ENCODE measurements around the gene RBM3.
"Not testable (repeated sequence)": the region's sequence is repeated elsewhere in the genome, so short reads cannot be mapped to it uniquely, and the experiment has no call there.

RBM3 gene

DNA sequence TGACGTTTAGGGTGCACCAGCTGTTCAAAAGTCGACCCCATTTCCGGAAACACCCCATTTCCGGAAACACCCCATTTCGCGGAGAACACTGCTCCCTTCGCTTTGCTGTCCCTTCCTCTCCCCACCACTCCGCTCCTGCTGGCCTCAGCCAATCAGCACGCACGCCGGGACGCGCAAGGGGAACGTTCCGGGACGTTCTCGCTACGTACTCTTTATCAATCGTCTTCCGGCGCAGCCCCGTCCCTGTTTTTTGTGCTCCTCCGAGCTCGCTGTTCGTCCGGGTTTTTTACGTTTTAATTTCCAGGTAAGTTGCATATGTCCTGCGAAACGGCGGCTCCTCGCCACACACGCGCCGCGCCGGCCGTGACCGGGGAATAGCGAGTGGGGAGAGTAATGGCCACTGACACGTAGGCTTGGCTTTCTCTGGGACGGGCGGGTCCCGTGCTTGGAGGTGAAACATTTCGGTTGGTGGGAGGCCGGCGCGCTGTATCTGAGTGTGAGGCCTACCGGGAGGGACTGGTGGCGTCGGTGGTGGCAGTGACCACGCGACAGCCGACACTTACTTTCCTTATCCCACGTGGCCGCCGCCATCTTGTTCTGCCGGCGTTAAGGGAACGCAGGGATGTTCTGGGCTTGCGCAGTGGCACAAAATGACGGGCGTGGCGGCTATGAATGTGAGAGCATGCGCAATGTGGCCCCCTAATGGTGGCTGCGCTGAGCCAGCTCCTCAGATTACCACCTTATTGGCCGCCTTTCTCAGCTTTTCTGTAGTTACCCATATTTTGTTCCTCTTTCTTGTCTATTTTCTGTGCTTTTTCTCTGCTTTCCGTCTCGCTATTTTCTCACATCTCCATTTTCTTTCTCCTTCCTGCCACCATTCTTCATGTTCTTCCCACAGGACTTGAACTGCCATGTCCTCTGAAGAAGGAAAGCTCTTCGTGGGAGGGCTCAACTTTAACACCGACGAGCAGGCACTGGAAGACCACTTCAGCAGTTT, at the start of gene RBM3:
Gene RBM3 (plus strand): TSS at position 215 of the 997 bp plus-strand sequence. CDS start 697 bp downstream, at position 912.
- H3K4me1 ChIP-seq (ENCODE audit: control insufficient read depth, insufficient read depth, low read length, unreplicated experiment): peaks cover 34% of the 10 kb centered on the region
- peaks cover 30% of the 10 kb centered on the region for H3K79me2 ChIP-seq (ENCODE audit: control insufficient read depth, insufficient read depth, low read length, unreplicated experiment)
- peaks cover 27% of the 10 kb centered on the region for H3K36me3 ChIP-seq (ENCODE audit: insufficient read depth, low read length)
- peak within 1 kb of the TSS; percentile 99 for H3K27ac ChIP-seq (ENCODE audit: low read depth, low read length)
- peak within 1 kb of the TSS; percentile 99 for H3K4me3 ChIP-seq (ENCODE audit: low read depth, low read length)
- no peaks in the 10 kb centered on the region for H3K27me3 ChIP-seq (ENCODE audit: insufficient read depth, low read length)
- peak within 1 kb of the TSS; percentile 40 for H2AFZ ChIP-seq (ENCODE audit: low read length, unreplicated experiment)

DNA sequence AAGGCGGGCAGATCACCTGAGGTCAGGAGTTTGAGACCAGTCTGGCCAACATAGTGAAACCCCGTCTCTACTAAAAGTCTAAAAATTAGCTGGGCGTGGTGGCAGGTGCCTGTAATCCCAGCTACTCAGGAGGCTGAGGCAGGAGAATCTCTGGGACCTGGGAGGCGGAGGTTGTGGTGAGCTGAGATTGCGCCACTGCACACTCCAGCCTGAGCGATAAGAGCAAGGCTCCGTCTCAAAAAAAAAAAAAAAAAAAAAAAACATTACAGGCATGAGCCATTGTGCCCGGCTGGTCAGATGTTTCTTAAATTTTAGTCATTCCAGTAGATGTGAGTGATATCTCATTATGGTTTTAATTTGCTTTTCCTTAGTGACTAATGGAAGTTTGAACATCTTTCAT, 48.4 kb upstream of the RBM3 start:
- not testable (repeated sequence) for H3K27me3 ChIP-seq (ENCODE audit: insufficient read depth, low read length); H3K36me3 ChIP-seq (ENCODE audit: insufficient read depth, low read length); H2AFZ ChIP-seq (ENCODE audit: low read length, unreplicated experiment); H3K4me1 ChIP-seq (ENCODE audit: control insufficient read depth, insufficient read depth, low read length, unreplicated experiment); H3K4me3 ChIP-seq (ENCODE audit: low read depth, low read length); H3K27ac ChIP-seq (ENCODE audit: low read depth, low read length); H3K79me2 ChIP-seq (ENCODE audit: control insufficient read depth, insufficient read depth, low read length, unreplicated experiment)

DNA sequence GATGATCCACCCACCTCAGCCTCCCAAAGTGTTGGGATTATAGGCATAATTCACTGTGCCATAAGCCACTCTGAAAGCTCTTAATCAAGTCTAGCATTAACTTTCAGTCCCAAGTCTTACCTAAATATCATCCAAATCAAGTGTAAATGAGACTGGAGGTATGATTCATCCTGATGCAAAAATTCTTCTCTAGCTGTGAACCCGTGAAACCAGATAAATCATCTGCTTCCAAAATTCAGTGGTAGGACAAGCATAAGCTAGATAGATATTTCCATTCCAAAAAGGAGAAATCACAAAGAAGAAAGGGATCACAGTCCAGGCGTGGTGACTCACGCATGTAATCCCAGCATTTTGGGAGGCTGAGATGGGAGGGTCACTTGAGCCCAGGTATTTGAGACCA, 43.5 kb upstream of the RBM3 start:
- peak overlapping the region; percentile 92 for H3K27ac ChIP-seq (ENCODE audit: low read depth, low read length)
- H3K36me3 ChIP-seq (ENCODE audit: insufficient read depth, low read length): no peaks in the 10 kb centered on the region
- no peaks in the 10 kb centered on the region for H3K79me2 ChIP-seq (ENCODE audit: control insufficient read depth, insufficient read depth, low read length, unreplicated experiment)
- no peak overlapping the region for H2AFZ ChIP-seq (ENCODE audit: low read length, unreplicated experiment)
- H3K27me3 ChIP-seq (ENCODE audit: insufficient read depth, low read length): no peaks in the 10 kb centered on the region
- peaks cover 20% of the 10 kb centered on the region for H3K4me1 ChIP-seq (ENCODE audit: control insufficient read depth, insufficient read depth, low read length, unreplicated experiment)
- no peak overlapping the region for H3K4me3 ChIP-seq (ENCODE audit: low read depth, low read length)

DNA sequence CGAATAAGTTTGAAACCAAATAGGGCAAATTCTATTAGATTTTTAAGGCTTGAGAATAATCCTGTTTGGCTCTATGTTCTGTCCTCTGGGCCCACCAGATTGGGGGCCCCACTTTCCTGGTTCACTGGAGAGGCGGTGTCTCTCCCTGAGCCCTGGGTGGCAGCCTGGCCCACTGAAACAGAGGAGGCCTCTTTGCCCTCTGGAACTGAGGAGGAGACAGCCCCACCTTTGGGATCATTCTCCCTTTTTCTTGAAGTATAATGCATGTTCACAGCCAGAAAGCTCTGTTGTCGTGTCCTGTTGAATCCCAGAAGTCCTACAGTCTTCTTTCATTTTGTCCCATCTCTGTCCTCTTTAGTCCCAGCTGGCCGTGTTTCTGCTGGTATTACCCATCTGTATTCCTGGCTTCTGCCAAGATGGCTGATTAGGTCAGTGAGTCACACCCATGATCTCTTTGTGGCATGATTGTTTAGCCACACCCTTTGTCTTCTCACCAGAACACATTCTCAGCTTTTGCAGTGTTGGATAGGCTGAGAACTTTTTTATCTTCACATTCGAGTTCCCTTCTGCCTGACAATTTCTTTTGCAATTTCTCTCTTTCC, 42.8 kb upstream of the RBM3 start:
- H3K4me1 ChIP-seq (ENCODE audit: control insufficient read depth, insufficient read depth, low read length, unreplicated experiment): peaks cover 20% of the 10 kb centered on the region
- peak overlapping the region; percentile 92 for H3K27ac ChIP-seq (ENCODE audit: low read depth, low read length)
- no peaks in the 10 kb centered on the region for H3K27me3 ChIP-seq (ENCODE audit: insufficient read depth, low read length)
- peak overlapping the region; percentile 33; the same call in 1 of the 2 replicates for H3K4me3 ChIP-seq (ENCODE audit: low read depth, low read length)
- H2AFZ ChIP-seq (ENCODE audit: low read length, unreplicated experiment): peak overlapping the region; percentile 81
- H3K79me2 ChIP-seq (ENCODE audit: control insufficient read depth, insufficient read depth, low read length, unreplicated experiment): no peaks in the 10 kb centered on the region
- no peaks in the 10 kb centered on the region for H3K36me3 ChIP-seq (ENCODE audit: insufficient read depth, low read length)

DNA sequence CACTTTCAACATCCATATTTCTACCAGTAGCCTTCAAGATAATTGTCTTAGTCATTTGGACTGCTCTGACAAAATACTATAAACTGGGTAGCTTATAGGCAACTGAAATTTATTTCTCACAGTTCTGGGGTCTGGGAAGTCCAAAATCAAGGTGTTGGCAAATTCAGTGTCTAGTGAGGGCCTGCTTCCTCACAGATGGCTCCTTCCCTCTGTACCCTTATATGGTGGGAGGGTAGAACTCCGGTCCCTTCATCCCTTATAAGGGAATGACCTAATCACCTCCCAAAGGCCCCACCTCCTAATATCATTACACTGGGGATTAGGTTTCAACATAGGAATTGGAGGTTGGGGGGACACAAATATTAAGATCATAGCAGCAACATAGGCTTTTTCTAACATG, 42.1 kb upstream of the RBM3 start:
- H3K27ac ChIP-seq (ENCODE audit: low read depth, low read length): peak overlapping the region; percentile 92
- peak overlapping the region; percentile 25; the same call in 1 of the 2 replicates for H3K4me3 ChIP-seq (ENCODE audit: low read depth, low read length)
- H3K79me2 ChIP-seq (ENCODE audit: control insufficient read depth, insufficient read depth, low read length, unreplicated experiment): no peaks in the 10 kb centered on the region
- peak overlapping the region; percentile 32 for H2AFZ ChIP-seq (ENCODE audit: low read length, unreplicated experiment)
- peaks cover 20% of the 10 kb centered on the region for H3K4me1 ChIP-seq (ENCODE audit: control insufficient read depth, insufficient read depth, low read length, unreplicated experiment)
- H3K36me3 ChIP-seq (ENCODE audit: insufficient read depth, low read length): no peaks in the 10 kb centered on the region
- H3K27me3 ChIP-seq (ENCODE audit: insufficient read depth, low read length): no peaks in the 10 kb centered on the region

DNA sequence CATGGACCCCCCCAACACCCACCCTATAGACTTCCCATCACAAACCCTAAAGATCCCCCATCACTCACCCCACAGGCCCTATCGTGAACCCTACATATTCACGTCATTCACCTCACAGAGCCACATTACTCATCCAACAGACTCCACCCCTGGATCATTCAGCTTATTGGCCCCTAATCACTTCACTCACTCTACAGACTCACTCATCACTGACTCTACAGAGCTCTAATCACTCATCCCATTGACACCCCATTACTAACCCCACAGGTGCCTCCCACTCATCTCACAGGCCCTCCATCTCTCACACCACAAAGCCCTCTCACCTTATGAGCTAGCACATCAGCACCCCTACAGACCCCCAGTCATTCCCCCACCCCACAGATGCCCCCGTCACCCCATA, 41.1 kb upstream of the RBM3 start:
- Histone ChIP-seq H3K27ac (ENCODE audit: low read depth, low read length) (no peak overlapping the region), H3K4me3 (ENCODE audit: low read depth, low read length) (no peak overlapping the region), H3K36me3 (ENCODE audit: insufficient read depth, low read length) (no peaks in the 10 kb centered on the region), H3K4me1 (ENCODE audit: control insufficient read depth, insufficient read depth, low read length, unreplicated experiment) (peaks cover 20% of the 10 kb centered on the region), H2AFZ (ENCODE audit: low read length, unreplicated experiment) (no peak overlapping the region), H3K27me3 (ENCODE audit: insufficient read depth, low read length) (no peaks in the 10 kb centered on the region), H3K79me2 (ENCODE audit: control insufficient read depth, insufficient read depth, low read length, unreplicated experiment) (no peaks in the 10 kb centered on the region)

DNA sequence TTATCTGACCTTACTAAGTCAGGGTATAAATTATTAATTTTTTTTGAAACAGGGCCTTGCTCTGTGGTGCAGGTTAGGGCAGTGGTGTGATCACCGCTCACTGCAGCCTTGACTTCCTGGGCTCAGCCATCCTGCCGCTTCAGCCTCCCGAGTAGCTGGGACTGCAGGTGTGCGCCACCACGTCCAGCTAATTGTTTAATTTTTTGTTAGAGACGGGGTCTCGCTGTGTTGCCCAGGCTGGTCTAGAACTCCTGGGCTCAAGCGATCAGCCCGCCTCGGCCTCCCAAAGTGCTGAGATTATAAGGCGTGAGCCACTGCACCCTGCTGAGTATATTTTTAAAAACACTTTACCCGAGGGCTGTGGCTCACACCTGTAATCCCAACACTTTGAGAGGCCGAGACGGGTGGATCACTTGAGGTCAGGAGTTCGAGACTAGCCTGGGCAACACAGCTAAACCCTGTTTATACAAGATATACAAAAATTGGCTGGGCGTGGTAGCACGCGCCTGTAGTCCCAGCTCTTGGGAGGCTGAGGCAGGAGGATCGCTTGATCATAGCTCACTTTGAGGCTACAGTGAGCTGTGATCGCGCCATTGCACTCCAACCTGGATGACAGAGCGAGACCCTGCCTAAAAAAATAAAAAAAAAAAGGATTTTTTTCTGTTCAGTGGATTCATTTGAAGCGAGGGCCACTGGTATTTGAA, 35.5 kb upstream of the RBM3 start:
- no peaks in the 10 kb centered on the region for H3K27me3 ChIP-seq (ENCODE audit: insufficient read depth, low read length)
- H3K36me3 ChIP-seq (ENCODE audit: insufficient read depth, low read length): no peaks in the 10 kb centered on the region
- H3K27ac ChIP-seq (ENCODE audit: low read depth, low read length): peak overlapping the region; percentile 47; the same call in 1 of the 2 replicates
- no peak overlapping the region for H2AFZ ChIP-seq (ENCODE audit: low read length, unreplicated experiment)
- peak overlapping the region; percentile 90 for H3K4me3 ChIP-seq (ENCODE audit: low read depth, low read length)
- peaks cover 15% of the 10 kb centered on the region for H3K79me2 ChIP-seq (ENCODE audit: control insufficient read depth, insufficient read depth, low read length, unreplicated experiment)
- peaks cover 9% of the 10 kb centered on the region for H3K4me1 ChIP-seq (ENCODE audit: control insufficient read depth, insufficient read depth, low read length, unreplicated experiment)

DNA sequence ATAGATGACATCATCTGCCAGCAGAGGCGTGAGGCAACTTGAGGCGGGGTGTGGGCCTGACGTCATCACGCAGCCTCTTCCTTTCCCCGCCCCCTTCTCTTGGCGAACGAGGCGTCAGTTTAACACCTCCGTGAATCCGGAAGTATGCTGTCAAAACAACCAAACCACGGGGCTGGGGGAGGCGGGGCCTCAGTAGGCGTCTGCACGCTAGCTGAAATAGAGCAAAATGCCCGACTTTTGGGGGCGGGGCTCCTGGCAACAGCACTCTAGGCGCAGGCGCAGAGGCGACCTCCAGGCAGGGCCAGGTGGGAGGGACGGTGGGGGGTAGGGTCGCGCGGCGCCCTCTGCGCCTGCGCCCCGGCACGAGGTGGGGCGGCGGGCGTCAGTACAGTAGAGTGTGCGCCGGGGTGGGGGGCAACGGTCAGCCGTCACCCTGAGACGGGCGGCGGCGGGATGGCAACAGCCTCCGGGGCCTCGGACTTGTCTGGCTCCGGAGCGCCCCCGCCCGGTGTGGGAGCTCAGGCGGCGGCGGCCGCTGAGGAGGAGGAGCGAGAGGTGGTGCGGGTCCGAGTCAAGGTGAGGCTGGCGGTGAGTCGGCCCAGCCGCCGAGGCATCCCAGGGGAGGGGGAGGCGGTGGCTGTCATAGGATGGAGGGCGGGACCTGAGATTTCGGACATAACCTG, 34.8 kb upstream of the RBM3 start, which contains the start of gene TBC1D25:
Gene TBC1D25 (plus strand): TSS at position 370 of the 683 bp plus-strand sequence. CDS start 84 bp downstream, at position 454.
- Histone ChIP-seq H3K27me3 (ENCODE audit: insufficient read depth, low read length) (no peaks in the 10 kb centered on the region), H2AFZ (ENCODE audit: low read length, unreplicated experiment) (no peak within 1 kb of the TSS), H3K27ac (ENCODE audit: low read depth, low read length) (peak within 1 kb of the TSS; percentile 62; the same call in 1 of the 2 replicates), H3K4me3 (ENCODE audit: low read depth, low read length) (peak within 1 kb of the TSS; percentile 90), H3K4me1 (ENCODE audit: control insufficient read depth, insufficient read depth, low read length, unreplicated experiment) (peaks cover 9% of the 10 kb centered on the region), H3K36me3 (ENCODE audit: insufficient read depth, low read length) (no peaks in the 10 kb centered on the region), H3K79me2 (ENCODE audit: control insufficient read depth, insufficient read depth, low read length, unreplicated experiment) (peaks cover 15% of the 10 kb centered on the region)

DNA sequence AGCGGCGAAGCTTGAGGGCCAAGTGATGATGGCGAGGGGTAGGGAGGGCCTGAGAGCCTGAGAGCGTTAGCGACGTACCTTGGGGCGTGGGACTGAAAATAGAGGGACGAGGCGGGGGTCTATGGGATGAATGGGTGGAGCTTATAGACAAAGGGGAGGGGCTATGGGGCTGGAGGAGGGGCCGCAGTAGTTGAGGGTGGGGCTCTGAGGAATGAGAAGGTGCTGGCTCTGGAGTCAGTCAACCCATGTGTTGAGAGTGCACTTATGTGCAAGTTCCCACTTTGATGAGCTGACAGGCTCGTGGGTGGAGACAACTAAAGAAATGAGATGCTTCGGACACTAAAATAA, 34.3 kb upstream of the RBM3 start:
- Histone ChIP-seq H2AFZ (ENCODE audit: low read length, unreplicated experiment) (no peak overlapping the region), H3K27ac (ENCODE audit: low read depth, low read length) (peak overlapping the region; percentile 62; the same call in 1 of the 2 replicates), H3K36me3 (ENCODE audit: insufficient read depth, low read length) (no peaks in the 10 kb centered on the region), H3K27me3 (ENCODE audit: insufficient read depth, low read length) (no peaks in the 10 kb centered on the region), H3K79me2 (ENCODE audit: control insufficient read depth, insufficient read depth, low read length, unreplicated experiment) (peaks cover 15% of the 10 kb centered on the region), H3K4me1 (ENCODE audit: control insufficient read depth, insufficient read depth, low read length, unreplicated experiment) (peaks cover 9% of the 10 kb centered on the region), H3K4me3 (ENCODE audit: low read depth, low read length) (peak overlapping the region; percentile 90)

DNA sequence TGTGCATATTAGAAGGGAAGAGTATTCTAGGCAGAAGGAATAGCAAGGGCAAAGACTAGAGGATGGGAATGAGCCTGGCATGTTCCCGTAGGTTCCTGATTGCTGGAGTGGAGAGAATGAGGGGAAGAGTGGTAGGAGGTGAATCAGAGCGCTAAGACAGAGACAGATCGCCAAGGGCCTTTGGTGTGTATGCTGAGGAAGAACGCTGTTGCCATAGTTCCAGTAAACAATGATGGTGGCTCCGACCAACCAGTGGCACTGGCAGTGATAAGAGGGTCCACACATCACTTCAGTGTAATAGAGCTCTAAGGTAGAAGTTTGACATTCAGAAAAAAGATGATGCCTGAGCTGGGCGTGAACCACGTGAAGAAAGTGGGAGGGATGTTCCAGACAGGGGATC, 33.8 kb upstream of the RBM3 start:
- Histone ChIP-seq H3K4me3 (ENCODE audit: low read depth, low read length) (peak overlapping the region; percentile 90), H3K79me2 (ENCODE audit: control insufficient read depth, insufficient read depth, low read length, unreplicated experiment) (peaks cover 15% of the 10 kb centered on the region), H3K27me3 (ENCODE audit: insufficient read depth, low read length) (no peaks in the 10 kb centered on the region), H3K27ac (ENCODE audit: low read depth, low read length) (peak overlapping the region; percentile 62; the same call in 1 of the 2 replicates), H3K36me3 (ENCODE audit: insufficient read depth, low read length) (0 out of 2 replicates have a peak, but pooled peaks cover 1% of the 10 kb centered on the region), H2AFZ (ENCODE audit: low read length, unreplicated experiment) (no peak overlapping the region), H3K4me1 (ENCODE audit: control insufficient read depth, insufficient read depth, low read length, unreplicated experiment) (peaks cover 9% of the 10 kb centered on the region)

Data from ACC112 (cell line).